Prostate gland (tissue), 2 donors: ENCODE results near the gene HEPACAM.

Source experiments
- CTCF ChIP-seq, 4 experiments: fragments of 200-600 bp in 2 of 4; fragments of 450-650 bp in 2 of 4; sonication (generic) in 2 of 4; IDR thresholded peaks; 1 replicate in 3 of 4; 2 replicates in 1 of 4; pipeline ENCODE4 v1.5.1; 2016 to 2019; ENCODE audit warnings: antibody characterized with exemption in 4 of 4, mild to moderate bottlenecking in 2 of 4, moderate library complexity in 2 of 4
- POLR2A ChIP-seq: fragments of 450-650 bp; IDR thresholded peaks from one replicate; pipeline ENCODE4 v1.6.1; 2016; ENCODE audit warnings: antibody characterized with exemption, mild to moderate bottlenecking
- POLR2AphosphoS5 ChIP-seq: sonication (generic); formaldehyde crosslinking; IDR thresholded peaks from one replicate; pipeline ENCODE4 v1.6.1; 2017; ENCODE audit warnings: antibody characterized with exemption

DNA sequence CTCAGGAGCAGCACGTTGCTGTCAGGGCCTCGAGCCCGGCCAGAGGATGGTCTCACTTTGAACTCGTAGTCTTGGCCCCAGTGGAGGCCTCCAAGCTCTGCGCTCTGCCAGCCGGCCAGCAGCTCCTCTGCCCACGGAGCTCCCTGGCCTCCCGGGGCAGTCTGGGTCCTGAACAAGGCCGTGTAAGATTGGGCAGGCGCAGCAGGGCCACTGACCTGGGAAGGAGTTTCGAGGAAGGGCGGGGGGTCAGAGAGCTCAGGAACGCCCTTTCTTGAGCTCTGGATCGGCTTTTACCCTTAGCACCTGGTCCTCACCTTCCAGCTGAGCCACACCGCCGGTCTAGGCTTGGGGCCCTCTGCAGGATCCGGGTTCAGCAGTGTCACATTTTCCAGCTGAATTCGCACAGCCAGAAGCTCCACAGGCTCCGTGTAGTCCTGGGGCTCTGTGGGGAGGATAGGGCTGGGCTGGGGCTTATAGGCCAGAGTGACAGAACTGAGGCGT lies 40.3 kb downstream of the HEPACAM start:
- TF ChIP-seq CTCF (IDR thresholded peaks at IDR 0.05) (no peak), POLR2A (no peak), POLR2AphosphoS5 (no peak)
